ENCODE measurements around the gene CPA3.

Gene CPA3

DNA sequence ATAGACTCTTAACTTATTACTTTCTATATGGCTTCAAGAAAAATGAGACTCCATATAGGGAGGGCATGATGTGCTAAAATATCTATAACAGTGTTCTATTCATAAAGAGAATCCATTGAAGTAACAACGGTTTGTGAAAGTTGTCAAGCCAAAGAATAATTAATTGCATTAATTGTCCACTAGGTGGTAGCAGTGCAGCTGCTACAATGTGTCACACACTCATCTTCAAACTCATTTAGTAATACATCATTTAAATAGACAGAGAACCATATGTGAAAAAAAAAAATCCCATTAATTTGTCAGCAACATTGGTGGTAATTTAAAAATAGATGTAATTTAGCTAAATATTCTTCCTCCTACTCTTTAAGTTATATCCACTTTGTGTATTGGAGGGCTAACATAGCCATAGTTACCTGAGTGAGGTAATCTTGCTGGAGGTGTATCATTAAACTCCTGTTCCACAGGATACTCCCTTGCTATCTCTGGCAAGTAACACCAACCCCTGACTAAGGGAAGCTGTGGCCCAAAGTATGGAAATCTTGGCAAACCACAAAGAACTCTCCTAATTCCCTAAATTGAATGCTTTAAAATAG is 3.7 kb upstream of the CPA3 start:
- no peaks in the 10 kb centered on the region for H3K27me3 ChIP-seq (ENCODE audit: insufficient read depth, low read depth, severe bottlenecking)
- no peaks in the 10 kb centered on the region for H3K36me3 ChIP-seq
- H3K27ac ChIP-seq: no peak overlapping the region
- DNase-seq: no peak
- H3K4me3 ChIP-seq (ENCODE audit: low read depth, low read length): no peak overlapping the region
- TF ChIP-seq, protein P1, sequence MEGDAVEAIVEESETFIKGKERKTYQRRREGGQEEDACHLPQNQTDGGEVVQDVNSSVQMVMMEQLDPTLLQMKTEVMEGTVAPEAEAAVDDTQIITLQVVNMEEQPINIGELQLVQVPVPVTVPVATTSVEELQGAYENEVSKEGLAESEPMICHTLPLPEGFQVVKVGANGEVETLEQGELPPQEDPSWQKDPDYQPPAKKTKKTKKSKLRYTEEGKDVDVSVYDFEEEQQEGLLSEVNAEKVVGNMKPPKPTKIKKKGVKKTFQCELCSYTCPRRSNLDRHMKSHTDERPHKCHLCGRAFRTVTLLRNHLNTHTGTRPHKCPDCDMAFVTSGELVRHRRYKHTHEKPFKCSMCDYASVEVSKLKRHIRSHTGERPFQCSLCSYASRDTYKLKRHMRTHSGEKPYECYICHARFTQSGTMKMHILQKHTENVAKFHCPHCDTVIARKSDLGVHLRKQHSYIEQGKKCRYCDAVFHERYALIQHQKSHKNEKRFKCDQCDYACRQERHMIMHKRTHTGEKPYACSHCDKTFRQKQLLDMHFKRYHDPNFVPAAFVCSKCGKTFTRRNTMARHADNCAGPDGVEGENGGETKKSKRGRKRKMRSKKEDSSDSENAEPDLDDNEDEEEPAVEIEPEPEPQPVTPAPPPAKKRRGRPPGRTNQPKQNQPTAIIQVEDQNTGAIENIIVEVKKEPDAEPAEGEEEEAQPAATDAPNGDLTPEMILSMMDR (IDR thresholded peaks at IDR 0.05; ENCODE audit: low read depth, low read length): peak; percentile 51
- no peaks in the 10 kb centered on the region for H3K9me3 ChIP-seq (ENCODE audit: severe bottlenecking)

DNA sequence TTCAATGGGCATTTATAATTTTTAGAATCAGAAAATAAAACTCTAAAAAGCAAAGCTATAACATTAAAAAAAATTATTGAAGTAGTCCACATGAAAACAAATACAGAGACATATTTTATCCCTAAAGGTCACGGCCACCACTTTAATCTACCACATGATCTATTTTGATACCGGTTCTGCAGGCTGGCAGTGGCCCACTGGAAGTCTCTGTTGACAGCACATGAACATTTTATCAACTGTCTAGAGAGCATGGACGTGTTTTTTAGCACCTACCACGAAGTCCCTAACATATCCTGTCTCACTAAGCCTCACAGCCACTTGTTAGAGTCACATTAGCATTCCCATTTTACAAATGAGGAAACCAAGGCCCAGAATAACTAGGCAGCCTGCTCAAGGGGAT is 1.8 kb upstream of the CPA3 start:
- H3K27ac ChIP-seq: no peak overlapping the region
- no peak overlapping the region for H3K4me3 ChIP-seq (ENCODE audit: low read depth, low read length)
- no peak for DNase-seq
- H3K9me3 ChIP-seq (ENCODE audit: severe bottlenecking): no peaks in the 10 kb centered on the region
- TF ChIP-seq, protein P1 (IDR thresholded peaks at IDR 0.05; ENCODE audit: low read depth, low read length): no peak
- no peaks in the 10 kb centered on the region for H3K36me3 ChIP-seq
- H3K27me3 ChIP-seq (ENCODE audit: insufficient read depth, low read depth, severe bottlenecking): no peaks in the 10 kb centered on the region

DNA sequence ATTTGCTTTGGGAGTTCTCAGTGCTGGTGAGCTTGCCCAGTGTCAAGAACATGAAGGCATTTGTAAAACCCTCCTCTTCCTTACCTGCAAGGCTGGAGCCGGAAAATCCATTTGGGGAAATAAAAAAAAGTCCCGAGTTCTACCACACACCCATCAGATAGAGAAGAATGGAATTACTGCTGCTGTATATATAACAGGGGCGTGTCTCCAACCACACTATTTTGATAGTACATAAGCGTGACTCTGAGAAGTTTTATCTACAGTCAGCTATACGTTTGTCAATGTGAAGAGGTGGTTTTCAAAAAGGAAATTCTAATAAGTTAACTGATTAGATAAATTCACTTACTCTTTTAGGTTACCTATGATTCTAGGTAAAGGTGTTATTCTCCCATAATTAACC is 1.3 kb upstream of the CPA3 start:
- H3K27ac ChIP-seq: no peak overlapping the region
- TF ChIP-seq, protein P1 (IDR thresholded peaks at IDR 0.05; ENCODE audit: low read depth, low read length): no peak
- H3K9me3 ChIP-seq (ENCODE audit: severe bottlenecking): no peaks in the 10 kb centered on the region
- H3K4me3 ChIP-seq (ENCODE audit: low read depth, low read length): no peak overlapping the region
- H3K27me3 ChIP-seq (ENCODE audit: insufficient read depth, low read depth, severe bottlenecking): no peaks in the 10 kb centered on the region
- no peak for DNase-seq
- H3K36me3 ChIP-seq: no peaks in the 10 kb centered on the region

DNA sequence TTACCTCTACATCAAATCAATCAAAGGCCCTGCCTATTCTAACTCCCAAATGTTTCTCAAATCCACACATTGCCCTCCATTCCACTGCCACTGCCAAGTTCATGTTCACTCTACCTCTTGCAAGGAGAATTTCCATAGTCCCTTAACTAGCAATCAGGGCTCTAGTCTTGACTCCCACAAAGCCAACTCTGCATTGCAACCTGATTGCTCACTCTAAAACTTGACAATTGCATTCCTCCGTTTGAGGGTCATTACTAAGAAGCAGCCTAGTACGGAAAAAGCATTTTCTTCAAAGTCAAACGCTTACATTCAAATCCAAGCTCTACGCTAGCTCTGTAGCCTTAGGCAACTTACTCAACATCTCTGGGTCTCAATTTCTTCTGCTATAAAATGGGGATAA is 1.2 kb downstream of the CPA3 start:
- no peak for DNase-seq
- no peak overlapping the region for H3K27ac ChIP-seq
- no peaks in the 10 kb centered on the region for H3K36me3 ChIP-seq
- TF ChIP-seq, protein P1 (IDR thresholded peaks at IDR 0.05; ENCODE audit: low read depth, low read length): no peak
- H3K4me3 ChIP-seq (ENCODE audit: low read depth, low read length): no peak overlapping the region
- H3K27me3 ChIP-seq (ENCODE audit: insufficient read depth, low read depth, severe bottlenecking): no peaks in the 10 kb centered on the region
- H3K9me3 ChIP-seq (ENCODE audit: severe bottlenecking): no peaks in the 10 kb centered on the region

DNA sequence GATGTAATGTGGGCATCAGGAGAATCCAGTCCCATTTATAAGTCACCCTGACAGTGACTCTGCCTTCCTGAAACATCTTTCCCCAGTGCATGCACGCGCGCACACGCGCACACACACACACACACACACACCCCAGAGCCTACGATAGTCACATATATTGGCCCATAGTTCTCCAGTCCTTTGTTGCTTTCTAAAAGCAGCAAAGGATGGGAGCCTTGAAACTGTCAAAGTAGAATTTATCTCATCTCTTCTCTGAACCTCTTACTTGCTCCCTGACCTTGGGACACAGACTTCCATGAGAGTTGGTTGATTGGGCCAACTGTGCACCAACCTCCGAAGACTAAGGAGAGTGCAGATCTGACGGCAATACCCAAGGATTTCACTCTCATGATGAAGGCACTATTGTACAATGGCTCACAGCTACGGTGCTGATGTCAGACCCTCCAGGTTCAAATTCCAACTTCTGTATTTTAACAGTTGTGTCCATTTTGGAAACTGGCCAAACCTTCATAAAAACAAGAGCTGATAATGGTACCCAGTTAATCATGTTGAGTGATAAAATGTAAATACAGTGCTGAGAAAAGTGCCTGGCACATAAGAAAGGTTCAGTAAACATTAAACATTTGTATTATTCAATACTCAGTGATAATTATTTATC is 8.3 kb downstream of the CPA3 start:
- no peak overlapping the region for H3K4me3 ChIP-seq (ENCODE audit: low read depth, low read length)
- no peak overlapping the region for H3K27ac ChIP-seq
- TF ChIP-seq, protein P1 (IDR thresholded peaks at IDR 0.05; ENCODE audit: low read depth, low read length): no peak

DNA sequence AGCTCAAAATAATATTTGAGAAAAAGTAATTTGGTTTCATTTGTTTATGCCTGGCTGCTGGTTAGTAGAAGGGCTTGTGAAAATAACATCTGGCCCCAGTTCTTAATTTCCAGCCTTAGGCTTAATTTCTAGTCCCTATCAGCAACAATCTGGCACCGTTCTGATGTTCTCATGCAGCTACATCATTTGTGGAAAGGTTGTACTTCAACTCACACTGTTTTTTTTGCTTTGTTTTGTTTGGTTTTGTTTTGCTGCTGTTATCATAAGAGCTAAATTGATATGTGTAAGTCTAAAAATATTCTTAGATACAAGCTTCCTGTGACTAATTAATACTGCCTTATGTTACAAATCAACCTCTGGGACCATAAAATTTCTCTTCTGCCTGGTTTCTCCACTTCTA is 8.9 kb downstream of the CPA3 start:
- Histone ChIP-seq H3K27me3 (ENCODE audit: insufficient read depth, low read depth, severe bottlenecking) (no peaks in the 10 kb centered on the region), H3K4me3 (ENCODE audit: low read depth, low read length) (no peak overlapping the region), H3K9me3 (ENCODE audit: severe bottlenecking) (no peaks in the 10 kb centered on the region), H3K36me3 (no peaks in the 10 kb centered on the region), H3K27ac (no peak overlapping the region)
- DNase-seq: no peak
- TF ChIP-seq, protein P1 (IDR thresholded peaks at IDR 0.05; ENCODE audit: low read depth, low read length): no peak

More for the DNA sequence above, 8.3 kb downstream of the CPA3 start:
- Histone ChIP-seq H3K27me3 (ENCODE audit: insufficient read depth, low read depth, severe bottlenecking) (no peaks in the 10 kb centered on the region), H3K36me3 (no peaks in the 10 kb centered on the region), H3K9me3 (ENCODE audit: severe bottlenecking) (no peaks in the 10 kb centered on the region)
- no peak for DNase-seq
